ENCODE measurements around the gene CYB5D1.

GRCh38 chr17:7816926-7817642, 40.7 kb upstream of the CYB5D1 start:
- TF ChIP-seq CTCF (IDR thresholded peaks at IDR 0.05; ENCODE audit: low read depth, low read length) (no peak), MYC (IDR thresholded peaks at IDR 0.05; ENCODE audit: low read depth, low read length) (no peak)

Data from NB4 (cell line).